CD4-positive, alpha-beta memory T cell (primary cell): ENCODE data around the gene ADORA3. TPM values are rescaled to one million over a fixed set of nuclear protein-coding genes. Genes with fewer than 3 reads are reported as not detected.

ENCODE experiments used
- CTCF ChIA-PET: fragments of 350-600 bp; sonication (Branson Sonifier 250); formaldehyde crosslinking; loops from one replicate; lab custom pipeline; 2021; ENCODE audit warnings: inconsistent platforms; ENCODE audit not compliant: partially characterized antibody; lab: Charles Lee
- POLR2A ChIA-PET: fragments of 350-600 bp; sonication (Branson Sonifier 250); formaldehyde crosslinking; loops from one replicate; lab custom pipeline; 2021; ENCODE audit not compliant: partially characterized antibody; lab: Charles Lee
- DNase-seq, 5 donors: peaks; one replicate each; pipeline versions ENCODE4 v3.0.0 to v3.0.0-alpha.2; 2020 to 2022; ENCODE audit warnings: mixed read lengths in 1 of 5
- H3K27ac ChIP-seq: one replicate; pipeline ENCODE4 v1.7.0; 2013; ENCODE audit warnings: low read depth, low read length
- H3K27me3 ChIP-seq: 2 replicates; pipeline ENCODE4 v1.7.0; 2013; ENCODE audit warnings: mild to moderate bottlenecking, low read length, moderate library complexity; ENCODE audit not compliant: insufficient read depth
- H3K36me3 ChIP-seq: 2 replicates; pipeline ENCODE4 v1.7.0; 2013; ENCODE audit warnings: mild to moderate bottlenecking, low read length, moderate library complexity; ENCODE audit not compliant: insufficient read depth
- H3K4me1 ChIP-seq: 2 replicates; pipeline ENCODE4 v1.7.0; 2013; ENCODE audit warnings: mild to moderate bottlenecking, low read length, moderate library complexity; ENCODE audit not compliant: insufficient read depth
- H3K4me3 ChIP-seq, 2 donors: one replicate each; pipeline ENCODE4 v1.7.0; 2013; ENCODE audit warnings: low read length in 2 of 2, mild to moderate bottlenecking in 1 of 2
- H3K9me3 ChIP-seq, 2 donors: one replicate each; pipeline ENCODE4 v1.7.0; 2013; ENCODE audit warnings: low read length in 2 of 2, control low read depth in 1 of 2; ENCODE audit not compliant: control insufficient read depth in 1 of 2
- H3K27ac Mint-ChIP-seq, 7 donors: one replicate each; pipeline ENCODE4 v1.8.0; 2020 to 2021; ENCODE audit warnings: mixed read lengths in 7 of 7, mild to moderate bottlenecking in 6 of 7, inconsistent platforms in 3 of 7, moderate library complexity in 3 of 7
- H3K27me3 Mint-ChIP-seq, 2 donors: one replicate each; pipeline ENCODE4 v1.8.0; 2020 to 2021; ENCODE audit warnings: mixed read lengths in 2 of 2
- H3K36me3 Mint-ChIP-seq, 2 donors: one replicate each; pipeline ENCODE4 v1.8.0; 2020 to 2021; ENCODE audit warnings: mixed read lengths in 2 of 2, inconsistent platforms in 1 of 2, mild to moderate bottlenecking in 1 of 2
- H3K4me1 Mint-ChIP-seq, 4 donors: one replicate each; pipeline ENCODE4 v1.8.0; 2020 to 2021; ENCODE audit warnings: mixed read lengths in 4 of 4, mild to moderate bottlenecking in 1 of 4
- H3K4me3 Mint-ChIP-seq, 8 donors: one replicate each; pipeline ENCODE4 v1.8.0; 2020 to 2021; ENCODE audit warnings: mixed read lengths in 8 of 8, mild to moderate bottlenecking in 7 of 8, moderate library complexity in 6 of 8, inconsistent platforms in 3 of 8
- H3K9me3 Mint-ChIP-seq, 8 donors: one replicate each; pipeline ENCODE4 v1.8.0; 2020 to 2021; ENCODE audit warnings: mixed read lengths in 8 of 8, mild to moderate bottlenecking in 5 of 8, inconsistent platforms in 3 of 8, moderate library complexity in 1 of 8
- intact Hi-C: fragments of 100-400 bp; cut with micrococcal nuclease; formaldehyde crosslinking; loops from one replicate; pipeline ENCODE4 v1.15.1; 2023
- polyA plus RNA-seq, 2 donors: library from polyadenylated mRNA; unstranded; fragments of 300-500 nt; fragmentation: Illumina TruSeq; gene quantifications; one replicate each; pipeline ENCODE4 v1.2.3, GENCODE V29; 2021
- total RNA-seq, 2 experiments: library from RNA; stranded (reverse); gene quantifications; one replicate each; pipeline ENCODE4 v1.2.3, GENCODE V29; 2021

ADORA3 gene
- total and polyA plus RNA-seq, 4 experiments from 2014 or later: 0.41 to 0.46 (median 0.42) TPM; not detected in 1

GRCh38 chr1:111515291-111516004 lies 12.0 kb upstream of the ADORA3 start:
- intact Hi-C loops: no loop called here
- Mint-ChIP-seq H3K27me3 (no peaks in the 10 kb centered on the region), H3K4me1 (peaks cover 28 to 47% (median 36%) of the 10 kb centered on the region in 4 donors), H3K36me3 (no peaks in the 10 kb centered on the region), H3K27ac (peak overlapping the region in 4 of 7 donors; percentile 15 to 57 (median 50)), H3K4me3 (peak overlapping the region in 6 of 8 donors; percentile 49 to 84 (median 76)), H3K9me3 (no peaks in the 10 kb centered on the region)
- no peak for DNase-seq
- Histone ChIP-seq H3K27ac (no peak overlapping the region), H3K4me1 (peaks cover 72% of the 10 kb centered on the region), H3K36me3 (no peaks in the 10 kb centered on the region), H3K27me3 (no peaks in the 10 kb centered on the region), H3K4me3 (no peak overlapping the region), H3K9me3 (no peaks in the 10 kb centered on the region)
- POLR2A ChIA-PET: interaction anchor here (1.0 to 3.5 kb wide), 5 partner anchors 7 to 241 kb away, joined by 3 to 32 read pairs (median 4); partner anchors contain the start of gene RAP1A
- CTCF ChIA-PET: interaction anchor here (2.2 to 4.5 kb wide), 3 partner anchors 7 to 100 kb away, joined by 7 to 60 read pairs (median 8); no protein-coding TSS in a partner anchor

- Histone ChIP-seq H3K36me3 (no peaks in the 10 kb centered on the region), H3K27me3 (no peaks in the 10 kb centered on the region), H3K27ac (no peak overlapping the region), H3K4me3 (no peak overlapping the region), H3K4me1 (peaks cover 89% of the 10 kb centered on the region), H3K9me3 (no peaks in the 10 kb centered on the region)
- no peak for DNase-seq
- no peaks in the 10 kb centered on the region for H3K36me3 Mint-ChIP-seq
- peak overlapping the region in 1 of 8 donors; percentile 51 for H3K4me3 Mint-ChIP-seq
- H3K27ac Mint-ChIP-seq: peak overlapping the region in 3 of 7 donors; percentile 11 to 51 (median 48)
- intact Hi-C loops: no loop called here
- no peaks in the 10 kb centered on the region for H3K27me3 Mint-ChIP-seq
- H3K4me1 Mint-ChIP-seq: peaks cover 32 to 47% (median 40%) of the 10 kb centered on the region in 4 donors
- H3K9me3 Mint-ChIP-seq: no peaks in the 10 kb centered on the region
- CTCF ChIA-PET: interaction anchor here (1.0 to 2.7 kb wide), 2 partner anchors 34 to 36 kb away, joined by 3 to 6 read pairs; no protein-coding TSS in a partner anchor
- POLR2A ChIA-PET: interaction anchor here (1.1 kb wide), 1 partner anchor 36 kb away, joined by 3 read pairs; no protein-coding TSS in a partner anchor
These were observed 10.1 kb upstream of the ADORA3 start for GRCh38 chr1:111513410-111514020.

GRCh38 chr1:111512931-111513330 lies 9.5 kb upstream of the ADORA3 start:
- intact Hi-C loops: no loop called here
- Histone ChIP-seq H3K4me1 (peaks cover 89% of the 10 kb centered on the region), H3K27me3 (no peaks in the 10 kb centered on the region), H3K27ac (no peak overlapping the region), H3K36me3 (no peaks in the 10 kb centered on the region), H3K9me3 (no peaks in the 10 kb centered on the region), H3K4me3 (no peak overlapping the region)
- no peaks in the 10 kb centered on the region for H3K9me3 Mint-ChIP-seq
- ChIA-PET POLR2A (interaction anchor here (1.1 to 1.7 kb wide), 3 partner anchors 35 to 107 kb away, joined by 3 to 10 read pairs (median 3); partner anchors contain the start of gene RAP1A), CTCF (interaction anchor here (1.4 to 2.7 kb wide), 2 partner anchors 33 to 71 kb away, joined by 5 to 6 read pairs; no protein-coding TSS in a partner anchor)
- H3K27me3 Mint-ChIP-seq: no peaks in the 10 kb centered on the region
- DNase-seq: no peak
- peak overlapping the region in 3 of 7 donors; percentile 70 to 84 (median 81) for H3K27ac Mint-ChIP-seq
- H3K4me3 Mint-ChIP-seq: peak overlapping the region in 4 of 8 donors; percentile 6 to 68 (median 16)
- no peaks in the 10 kb centered on the region for H3K36me3 Mint-ChIP-seq
- H3K4me1 Mint-ChIP-seq: peaks cover 34 to 48% (median 38%) of the 10 kb centered on the region in 4 donors

GRCh38 chr1:111512132-111512889 lies 8.9 kb upstream of the ADORA3 start:
- peaks cover 89% of the 10 kb centered on the region for H3K4me1 ChIP-seq
- no peak overlapping the region for H3K27ac ChIP-seq
- DNase-seq: no peak
- no peaks in the 10 kb centered on the region for H3K36me3 ChIP-seq
- H3K27me3 ChIP-seq: no peaks in the 10 kb centered on the region
- peak overlapping the region in 4 of 8 donors; percentile 6 to 68 (median 20) for H3K4me3 Mint-ChIP-seq
- POLR2A ChIA-PET: interaction anchor here (0.6 to 1.7 kb wide), 8 partner anchors 12 to 114 kb away, joined by 3 to 10 read pairs (median 4); partner anchors contain the start of gene RAP1A
- no peaks in the 10 kb centered on the region for H3K36me3 Mint-ChIP-seq
- no peaks in the 10 kb centered on the region for H3K9me3 Mint-ChIP-seq
- H3K27me3 Mint-ChIP-seq: no peaks in the 10 kb centered on the region
- H3K9me3 ChIP-seq: no peaks in the 10 kb centered on the region
- H3K4me1 Mint-ChIP-seq: peaks cover 28 to 48% (median 33%) of the 10 kb centered on the region in 4 donors
- H3K27ac Mint-ChIP-seq: peak overlapping the region in 6 of 7 donors; percentile 57 to 86 (median 76)
- H3K4me3 ChIP-seq: peak overlapping the region in 1 of 2 donors; percentile 6
- intact Hi-C loops: no loop called here
- CTCF ChIA-PET: interaction anchor here (0.9 to 2.7 kb wide), 7 partner anchors 30 to 257 kb away, joined by 3 to 14 read pairs (median 4); no protein-coding TSS in a partner anchor

GRCh38 chr1:111511370-111511769 lies 7.9 kb upstream of the ADORA3 start:
- H3K4me1 ChIP-seq: peaks cover 85% of the 10 kb centered on the region

GRCh38 chr1:111509997-111510375 lies 6.6 kb upstream of the ADORA3 start:
- H3K27ac ChIP-seq: no peak overlapping the region
- Mint-ChIP-seq H3K27me3 (no peaks in the 10 kb centered on the region), H3K9me3 (no peaks in the 10 kb centered on the region), H3K27ac (peak overlapping the region in 2 of 7 donors; percentile 19 to 64), H3K4me3 (peak overlapping the region in 2 of 8 donors; percentile 5 to 13), H3K4me1 (peaks cover 28 to 51% (median 37%) of the 10 kb centered on the region in 4 donors), H3K36me3 (no peaks in the 10 kb centered on the region)
- H3K4me3 ChIP-seq: no peak overlapping the region
- H3K36me3 ChIP-seq: no peaks in the 10 kb centered on the region
- H3K9me3 ChIP-seq: no peaks in the 10 kb centered on the region
- peaks cover 85% of the 10 kb centered on the region for H3K4me1 ChIP-seq
- ChIA-PET POLR2A (interaction anchor here (3.1 to 8.6 kb wide), 4 partner anchors 35 to 245 kb away, joined by 27 to 170 read pairs (median 36); partner anchors contain the start of genes C1orf162, DDX20 and RAP1A), CTCF (interaction anchor here (1.1 to 5.0 kb wide), 18 partner anchors 8 to 245 kb away, joined by 3 to 116 read pairs (median 34); partner anchors contain the start of genes ATP5PB, C1orf162, DDX20 and WDR77)
- H3K27me3 ChIP-seq: no peaks in the 10 kb centered on the region
- DNase-seq: no peak
- intact Hi-C loops: loop anchor here (2.0 to 10.0 kb wide), 5 partner anchors 61 to 245 kb away; partner anchors contain the start of genes ATP5PB, DDX20 and WDR77

More at GRCh38 chr1:111511370-111511769, 7.9 kb upstream of the ADORA3 start:
- Histone ChIP-seq H3K27me3 (no peaks in the 10 kb centered on the region), H3K27ac (no peak overlapping the region), H3K4me3 (peak overlapping the region in 1 of 2 donors; percentile 6), H3K9me3 (no peaks in the 10 kb centered on the region), H3K36me3 (no peaks in the 10 kb centered on the region)
- peak in 4 of 5 donors; percentile 42 to 54 (median 48) for DNase-seq
- H3K4me3 Mint-ChIP-seq: no peak overlapping the region
- H3K36me3 Mint-ChIP-seq: no peaks in the 10 kb centered on the region
- CTCF ChIA-PET: interaction anchor here (0.9 to 2.7 kb wide), 10 partner anchors 29 to 258 kb away, joined by 3 to 14 read pairs (median 4); no protein-coding TSS in a partner anchor
- no peaks in the 10 kb centered on the region for H3K27me3 Mint-ChIP-seq
- H3K4me1 Mint-ChIP-seq: peaks cover 25 to 46% (median 27%) of the 10 kb centered on the region in 4 donors
- no peaks in the 10 kb centered on the region for H3K9me3 Mint-ChIP-seq
- intact Hi-C loops: no loop called here
- POLR2A ChIA-PET: interaction anchor here (0.6 to 1.7 kb wide), 8 partner anchors 11 to 202 kb away, joined by 3 to 10 read pairs (median 4); partner anchors contain the start of genes RAP1A and WDR77
- no peak overlapping the region for H3K27ac Mint-ChIP-seq
